GM12878 (cell line): ENCODE data around the gene ADGRV1. TPM values are rescaled to one million over a fixed set of nuclear protein-coding genes. Genes with fewer than 3 reads are reported as not detected.
A peak's percentile ranks its signal among the peaks of the same experiment; 100 is the strongest.
"Not testable (repeated sequence)": the region's sequence is repeated elsewhere in the genome, so short reads cannot be mapped to it uniquely, and the experiment has no call there.

Experiments
- ATAC-seq: fragments of 200-7000 bp; cut with Tn5 transposase; 3 replicates; pipeline ENCODE4 v1.9.1; 2020; ENCODE audit warnings: mild to moderate bottlenecking, moderate library complexity
- BruUV-seq: library from RNA; stranded (reverse); fragments of 400-500 nt; replicated peaks from 2 replicates; lab custom pipeline; 2021; lab: Mats Ljungman, UMichigan
- CTCF ChIA-PET: fragments of 300-600 bp; sonication (Branson Sonifier 250); formaldehyde crosslinking; extraction: SDS; loops from one replicate; lab custom pipeline; 2021; ENCODE audit warnings: inconsistent platforms; lab: Yijun Ruan, JAX
- POLR2A ChIA-PET: fragments of 350-600 bp; formaldehyde crosslinking; extraction: SDS; loops from one replicate; lab custom pipeline; 2021; ENCODE audit warnings: inconsistent platforms; lab: Charles Lee
- RAD21 ChIA-PET: fragments of 300-600 bp; sonication (Branson Sonifier 250); formaldehyde crosslinking; loops from one replicate; lab custom pipeline; 2023; ENCODE audit warnings: antibody characterized with exemption; ENCODE audit not compliant: unreplicated experiment; lab: Charles Lee
- SMC1A ChIA-PET: fragments of 300-600 bp; sonication (Branson Sonifier 250); formaldehyde crosslinking; loops from one replicate; lab custom pipeline; 2023; ENCODE audit not compliant: unreplicated experiment, uncharacterized antibody; lab: Charles Lee
- DNase-seq: peaks from one replicate; pipeline ENCODE4 v3.0.0-alpha.2; 2011; ENCODE audit warnings: low read depth, low spot score
- FAIRE-seq: peaks from 3 replicates; lab custom pipeline; 2011; peaks lifted over from hg19 to GRCh38; lab: Jason Lieb, UNC
- H2AFZ ChIP-seq: 2 replicates; pipeline ENCODE4 v1.6.0; 2011; ENCODE audit warnings: low read depth, low read length, control low read depth; ENCODE audit not compliant: control insufficient read depth
- H3K27ac ChIP-seq: 2 replicates; pipeline ENCODE4 v1.5.1; 2011; ENCODE audit warnings: control low read depth; ENCODE audit not compliant: control insufficient read depth, insufficient read depth
- H3K27me3 ChIP-seq, 2 experiments: replicated peaks in 1 of 2; 2 replicates each; pipeline versions ENCODE4 v1.6.0 to v1.6.1; 2011; ENCODE audit warnings: low read length in 1 of 2; ENCODE audit not compliant: control insufficient read depth in 2 of 2, insufficient read depth in 2 of 2
- H3K36me3 ChIP-seq, 2 experiments: 2 replicates each; pipeline ENCODE4 v1.5.1; 2011; ENCODE audit warnings: low read length in 1 of 2; ENCODE audit not compliant: control insufficient read depth in 2 of 2, insufficient read depth in 2 of 2
- H3K4me1 ChIP-seq: 2 replicates; pipeline ENCODE4 v1.6.1; 2011; ENCODE audit warnings: mild to moderate bottlenecking, low read length, moderate library complexity, mixed read lengths; ENCODE audit not compliant: control insufficient read depth, insufficient read depth
- H3K4me2 ChIP-seq: 2 replicates; pipeline ENCODE4 v1.6.0; 2011; ENCODE audit warnings: control low read depth; ENCODE audit not compliant: control insufficient read depth, insufficient read depth
- H3K4me3 ChIP-seq: fragments of 200-600 bp; sonication (generic); 2 replicates; pipeline ENCODE4 v1.5.1; 2016
- H3K79me2 ChIP-seq: 2 replicates; pipeline ENCODE4 v1.6.0; 2011; ENCODE audit warnings: low read length; ENCODE audit not compliant: control insufficient read depth, insufficient read depth
- H3K9ac ChIP-seq: 2 replicates; pipeline ENCODE4 v1.8.0; 2011; ENCODE audit warnings: low read length, control low read depth, mixed read lengths; ENCODE audit not compliant: control insufficient read depth, insufficient read depth
- H3K9me3 ChIP-seq: replicated peaks from 3 replicates; pipeline ENCODE4 v1.5.1; 2011; ENCODE audit warnings: mild to moderate bottlenecking, low read length; ENCODE audit not compliant: control insufficient read depth, insufficient read depth
- H4K20me1 ChIP-seq: 2 replicates; pipeline ENCODE4 v1.6.0; 2011; ENCODE audit not compliant: control insufficient read depth, insufficient read depth
- ATF7 ChIP-seq: fragments of 450-650 bp; IDR thresholded peaks from 2 replicates; pipeline ENCODE4 v1.6.1; 2016; ENCODE audit warnings: low read depth, mild to moderate bottlenecking
- CEBPB ChIP-seq, 2 experiments: fragments of 150-350 bp in 1 of 2; IDR thresholded peaks; 2 replicates each; pipeline ENCODE4 v1.6.1; 2012 to 2014; ENCODE audit warnings: low read depth in 2 of 2, low read length in 2 of 2, borderline replicate concordance in 1 of 2, inconsistent platforms in 1 of 2
- FOS ChIP-seq: IDR thresholded peaks from 3 replicates; pipeline ENCODE4 v1.6.1; 2011; ENCODE audit warnings: borderline replicate concordance; ENCODE audit not compliant: insufficient read length; ENCODE audit errors: extremely low read depth
- MYB ChIP-seq: fragments of 150-350 bp; IDR thresholded peaks from 2 replicates; pipeline ENCODE4 v1.6.1; 2014; ENCODE audit warnings: mild to moderate bottlenecking, low read depth, low read length, borderline replicate concordance
- NFIC ChIP-seq: IDR thresholded peaks from 2 replicates; pipeline ENCODE4 v1.6.1; 2012; ENCODE audit warnings: low read depth, mild to moderate bottlenecking, inconsistent platforms, low read length, moderate library complexity
- NFYB ChIP-seq: IDR thresholded peaks from 2 replicates; pipeline ENCODE4 v1.6.1; 2011; ENCODE audit warnings: low read depth, mild to moderate bottlenecking, low read length, improper control_type of control experiment, moderate library complexity; ENCODE audit not compliant: insufficient read depth
- PAX8 ChIP-seq: fragments of 450-650 bp; IDR thresholded peaks from 2 replicates; pipeline ENCODE4 v1.6.1; 2017; ENCODE audit warnings: mild to moderate bottlenecking, moderate library complexity
- RAD21 ChIP-seq: IDR thresholded peaks from 2 replicates; pipeline ENCODE4 v1.6.1; 2011; ENCODE audit warnings: mild to moderate bottlenecking, low read depth, low read length, moderate library complexity; ENCODE audit not compliant: insufficient read depth
- RUNX3 ChIP-seq: IDR thresholded peaks from 2 replicates; pipeline ENCODE4 v1.6.1; 2012; ENCODE audit warnings: low read length, inconsistent platforms
- SPI1 ChIP-seq: IDR thresholded peaks from 2 replicates; pipeline ENCODE4 v1.6.1; 2011; ENCODE audit warnings: low read depth, mild to moderate bottlenecking, low read length, moderate library complexity, borderline replicate concordance; ENCODE audit not compliant: insufficient read depth
- STAT3 ChIP-seq: IDR thresholded peaks from 2 replicates; pipeline ENCODE4 v1.6.1; 2011; ENCODE audit warnings: low read depth, low read length, improper control_type of control experiment
- ZBTB40 ChIP-seq: fragments of 450-650 bp; IDR thresholded peaks from 2 replicates; pipeline ENCODE4 v1.6.1; 2016; ENCODE audit warnings: mild to moderate bottlenecking, moderate library complexity, borderline replicate concordance
- WGBS: methylation state at CpG from one replicate; pipeline ENCODE4 v1.1.6; 2016; ENCODE audit warnings: low lambda C conversion rate; ENCODE audit not compliant: insufficient replicate concordance, insufficient coverage; ENCODE audit errors: missing lambda C conversion rate; 5-methylcytosine and 5-hydroxymethylcytosine counted together
- in situ Hi-C: fragments of 300-500 bp; cut with MboI; formaldehyde crosslinking; loops from 9 replicates; pipeline ENCODE4 v1.14.3; 2018; ENCODE audit warnings: mixed read lengths
- intact Hi-C: fragments of 100-400 bp; cut with micrococcal nuclease; formaldehyde crosslinking; loops from one replicate; pipeline ENCODE4 v1.14.2; 2022; ENCODE audit not compliant: unreplicated experiment
- polyA plus RNA-seq, 11 experiments: library from polyadenylated mRNA; depleted of rRNA in 4 of 11; unstranded in 6 of 11; stranded (reverse) in 5 of 11; fragments of >200 nt; fragmentation: Nextera tagmentation in 4 of 11; fragmentation: Illumina TruSeq in 1 of 11; extraction: Ambion mirVana in 4 of 11; extraction: Trizol in 1 of 11; gene quantifications; 1 replicate in 1 of 11; 2 replicates in 10 of 11; pipeline versions ENCODE4 v1.2.1 to v1.2.3, GENCODE V29; 2011 to 2016; ENCODE audit warnings: inconsistent platforms in 2 of 11, missing spikeins in 2 of 11, low read depth in 1 of 11
- total RNA-seq, 4 experiments: library from RNA; depleted of rRNA in 3 of 4; stranded (reverse); fragments of >200 nt in 3 of 4; fragmentation: Illumina TruSeq in 1 of 4; extraction: Trizol in 1 of 4; gene quantifications; 2 replicates each; pipeline versions ENCODE4 v1.2.1 to v1.2.3, GENCODE V29; 2013 to 2021
- TF ChIP-seq, protein P1 (sequence below): IDR thresholded peaks from 2 replicates; pipeline ENCODE4 v1.6.1; 2011; ENCODE audit warnings: low read depth, low read length, improper control_type of control experiment, borderline replicate concordance
- TF ChIP-seq, protein P2 (sequence below): IDR thresholded peaks from 2 replicates; pipeline ENCODE4 v1.6.1; 2011; ENCODE audit warnings: mild to moderate bottlenecking, low read depth, low read length, moderate library complexity; ENCODE audit not compliant: insufficient replicate concordance

The ADGRV1 gene
- total and polyA plus RNA-seq, 10 of the 15 experiments (the other 5 are each of a cell fraction or from before 2014, with no cell fraction given) = 0.04 to 8.1 (median 0.16) TPM; not detected in 1

DNA sequence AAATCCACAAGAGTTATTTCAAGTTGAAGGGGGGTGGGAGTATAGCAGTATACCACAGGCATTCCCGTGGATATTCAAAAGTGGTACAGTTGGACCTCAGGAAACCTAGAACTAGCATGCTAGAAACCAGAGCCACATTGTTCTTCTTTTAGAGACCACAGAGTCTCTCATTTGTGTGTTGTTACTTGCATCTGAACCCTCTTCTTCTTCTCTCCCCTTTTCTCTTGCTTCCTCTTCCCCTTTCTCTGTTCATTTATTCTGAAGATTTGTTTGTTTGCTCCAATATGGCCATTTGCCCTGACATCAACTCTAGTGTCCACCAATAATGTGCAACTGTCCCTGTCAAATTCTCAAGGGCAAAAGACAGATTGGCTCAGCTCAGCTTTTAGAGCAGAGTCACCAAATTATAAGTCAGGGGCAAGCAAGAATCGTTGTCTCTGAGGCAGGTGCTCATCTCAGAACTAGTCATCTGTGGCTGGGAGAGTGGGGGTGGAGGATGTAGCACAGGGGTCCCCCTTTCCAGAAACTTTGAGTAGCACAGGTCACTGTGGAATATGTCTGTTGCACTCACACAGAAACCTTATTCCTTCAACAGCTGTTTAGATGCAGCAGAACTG, 503.5 kb downstream of the ADGRV1 start (continued):
- TF ChIP-seq, protein P1, sequence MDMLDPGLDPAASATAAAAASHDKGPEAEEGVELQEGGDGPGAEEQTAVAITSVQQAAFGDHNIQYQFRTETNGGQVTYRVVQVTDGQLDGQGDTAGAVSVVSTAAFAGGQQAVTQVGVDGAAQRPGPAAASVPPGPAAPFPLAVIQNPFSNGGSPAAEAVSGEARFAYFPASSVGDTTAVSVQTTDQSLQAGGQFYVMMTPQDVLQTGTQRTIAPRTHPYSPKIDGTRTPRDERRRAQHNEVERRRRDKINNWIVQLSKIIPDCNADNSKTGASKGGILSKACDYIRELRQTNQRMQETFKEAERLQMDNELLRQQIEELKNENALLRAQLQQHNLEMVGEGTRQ = no peak
- TF ChIP-seq RAD21 (no peak), SPI1 (peak; percentile 41; the same call in 1 of the 2 replicates), NFYB (peak; percentile 52; the same call in 1 of the 2 replicates), CEBPB (IDR thresholded peaks at IDR 0.05; ENCODE audit: borderline replicate concordance in 1 of 2, low read depth in 2 of 2, low read length in 2 of 2) (no peak), RUNX3 (peak; percentile 10; the same call in 1 of the 2 replicates), STAT3 (no peak), FOS (no peak), PAX8 (no peak), ATF7 (no peak), MYB (no peak), ZBTB40 (no peak), NFIC (no peak)
- TF ChIP-seq, protein P2, sequence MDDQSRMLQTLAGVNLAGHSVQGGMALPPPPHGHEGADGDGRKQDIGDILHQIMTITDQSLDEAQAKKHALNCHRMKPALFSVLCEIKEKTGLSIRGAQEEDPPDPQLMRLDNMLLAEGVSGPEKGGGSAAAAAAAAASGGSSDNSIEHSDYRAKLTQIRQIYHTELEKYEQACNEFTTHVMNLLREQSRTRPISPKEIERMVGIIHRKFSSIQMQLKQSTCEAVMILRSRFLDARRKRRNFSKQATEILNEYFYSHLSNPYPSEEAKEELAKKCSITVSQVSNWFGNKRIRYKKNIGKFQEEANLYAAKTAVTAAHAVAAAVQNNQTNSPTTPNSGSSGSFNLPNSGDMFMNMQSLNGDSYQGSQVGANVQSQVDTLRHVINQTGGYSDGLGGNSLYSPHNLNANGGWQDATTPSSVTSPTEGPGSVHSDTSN = no peak

DNA sequence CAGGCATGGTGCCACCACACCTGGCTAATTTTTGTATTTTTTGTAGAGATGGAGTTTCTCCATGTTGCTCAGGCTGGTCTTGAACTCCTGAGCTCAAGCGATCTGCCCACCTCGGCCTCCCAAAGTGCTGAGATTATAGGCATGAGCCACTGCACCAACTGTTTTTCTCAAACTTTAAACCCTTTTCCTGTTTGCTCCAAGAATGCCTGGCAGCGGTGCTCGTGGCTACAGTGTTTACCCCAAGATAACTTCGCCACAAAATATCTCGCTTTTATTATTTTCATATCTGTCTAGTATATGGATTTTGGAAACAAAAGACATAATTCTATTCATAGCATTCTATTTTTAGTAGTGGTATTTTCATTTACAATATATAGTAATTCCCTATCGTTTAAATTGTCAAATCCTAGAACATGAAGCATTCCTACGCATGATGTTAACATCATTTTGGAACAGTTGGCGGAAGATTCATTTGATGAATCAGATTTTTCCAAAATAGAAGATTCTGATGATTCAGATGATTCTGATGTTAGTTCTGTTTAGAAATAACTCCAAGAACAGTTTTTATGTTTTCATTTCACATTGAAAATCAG, 504.6 kb downstream of the ADGRV1 start:
- H3K36me3 ChIP-seq, H3K9me3 ChIP-seq, BruUV-seq, FAIRE-seq, H3K27me3 ChIP-seq, H2AFZ ChIP-seq, H4K20me1 ChIP-seq, DNase-seq, POLR2A ChIA-PET, ATAC-seq, H3K9ac ChIP-seq, H3K4me2 ChIP-seq, in situ Hi-C loops, H3K4me3 ChIP-seq, H3K79me2 ChIP-seq, H3K27ac ChIP-seq: not testable (repeated sequence)
- SMC1A ChIA-PET = interaction anchor here (0.9 kb wide), 1 partner anchor 322 kb away, joined by 3 read pairs; no protein-coding TSS in a partner anchor
- RAD21 ChIA-PET = interaction anchor here (1.2 kb wide), 1 partner anchor 77 kb away, joined by 3 read pairs; no protein-coding TSS in a partner anchor
- CTCF ChIA-PET = interaction anchor here (0.8 kb wide), 1 partner anchor 323 kb away, joined by 4 read pairs; no protein-coding TSS in a partner anchor
- H3K4me1 ChIP-seq = peaks cover 15% of the 10 kb centered on the region
- intact Hi-C loops = loop anchor here (5.0 kb wide), 1 partner anchor 99 kb away; no protein-coding TSS in a partner anchor
- WGBS = 74% methylated on average over 9 of the region's 9 CpGs
